GM21360 (cell line): ENCODE results near the gene NOVA2.
"Not testable (repeated sequence)": the region's sequence is repeated elsewhere in the genome, so short reads cannot be mapped to it uniquely, and the experiment has no call there.

Experiments
- ATAC-seq: cut with Tn5 transposase; IDR thresholded peaks from one replicate; pipeline ENCODE4 v1.9.1; 2021; ENCODE audit warnings: mild to moderate bottlenecking, moderate library complexity; ENCODE audit not compliant: unreplicated experiment

Gene NOVA2

GRCh38 chr19:45899253-45899652, 74.4 kb downstream of the NOVA2 start:
- no peak for ATAC-seq

GRCh38 chr19:45897261-45897812, 76.3 kb downstream of the NOVA2 start:
- no peak for ATAC-seq

GRCh38 chr19:45895983-45896599, 77.6 kb downstream of the NOVA2 start:
- ATAC-seq = not testable (repeated sequence)

GRCh38 chr19:45895519-45895972, 78.1 kb downstream of the NOVA2 start:
- ATAC-seq = no peak

GRCh38 chr19:45890877-45891276, 82.8 kb downstream of the NOVA2 start:
- ATAC-seq = no peak

- ATAC-seq = no peak
These were observed 84.3 kb downstream of the NOVA2 start for GRCh38 chr19:45889210-45889885.

GRCh38 chr19:45887200-45887710, 86.4 kb downstream of the NOVA2 start:
- ATAC-seq = no peak

- peak; percentile 44 for ATAC-seq
These were observed 87.1 kb downstream of the NOVA2 start for GRCh38 chr19:45886427-45887199.

- ATAC-seq = peak; percentile 40
These were observed 87.9 kb downstream of the NOVA2 start, which contains the start of gene IRF2BP1 for GRCh38 chr19:45885556-45886426. TSS of gene IRF2BP1 (minus strand) at chr19:45886141. CDS start at chr19:45885774, 367 bp downstream.

- ATAC-seq = no peak
These were observed 88.7 kb downstream of the NOVA2 start for GRCh38 chr19:45884682-45885555.

- no peak for ATAC-seq
These were observed 89.6 kb downstream of the NOVA2 start for GRCh38 chr19:45883881-45884681.
